Skeletal muscle satellite cell (primary cell): ENCODE results near the gene NPFFR1. TPM values are rescaled to one million over a fixed set of nuclear protein-coding genes. Genes with fewer than 3 reads are reported as not detected.

Source experiments
- H3K27me3 ChIP-seq: 2 replicates; pipeline ENCODE4 v1.7.0; 2013; ENCODE audit warnings: low read length; ENCODE audit not compliant: control insufficient read depth, insufficient read depth
- H3K36me3 ChIP-seq: 2 replicates; pipeline ENCODE4 v1.7.0; 2013; ENCODE audit warnings: mild to moderate bottlenecking, control low read depth, low read length; ENCODE audit not compliant: insufficient read depth
- H3K4me1 ChIP-seq: 2 replicates; pipeline ENCODE4 v1.7.0; 2013; ENCODE audit warnings: low read length; ENCODE audit not compliant: control insufficient read depth, insufficient read depth
- H3K4me2 ChIP-seq: 2 replicates; pipeline ENCODE4 v1.7.0; 2013; ENCODE audit warnings: mild to moderate bottlenecking, low read length
- H3K4me3 ChIP-seq: 2 replicates; pipeline ENCODE4 v1.7.0; 2013; ENCODE audit warnings: low read length
- H3K9ac ChIP-seq: 2 replicates; pipeline ENCODE4 v1.7.0; 2013; ENCODE audit warnings: mild to moderate bottlenecking, low read depth, low read length, moderate library complexity
- H3K9me3 ChIP-seq: replicated peaks from 2 replicates; pipeline ENCODE4 v1.7.0; 2013; ENCODE audit warnings: mild to moderate bottlenecking, control low read depth, low read length
- total RNA-seq: library from RNA; depleted of rRNA; stranded (reverse); fragments of >200 nt; gene quantifications from 2 replicates; pipeline ENCODE4 v1.2.3, GENCODE V29; 2012; rRNA removed

NPFFR1 gene, protein sequence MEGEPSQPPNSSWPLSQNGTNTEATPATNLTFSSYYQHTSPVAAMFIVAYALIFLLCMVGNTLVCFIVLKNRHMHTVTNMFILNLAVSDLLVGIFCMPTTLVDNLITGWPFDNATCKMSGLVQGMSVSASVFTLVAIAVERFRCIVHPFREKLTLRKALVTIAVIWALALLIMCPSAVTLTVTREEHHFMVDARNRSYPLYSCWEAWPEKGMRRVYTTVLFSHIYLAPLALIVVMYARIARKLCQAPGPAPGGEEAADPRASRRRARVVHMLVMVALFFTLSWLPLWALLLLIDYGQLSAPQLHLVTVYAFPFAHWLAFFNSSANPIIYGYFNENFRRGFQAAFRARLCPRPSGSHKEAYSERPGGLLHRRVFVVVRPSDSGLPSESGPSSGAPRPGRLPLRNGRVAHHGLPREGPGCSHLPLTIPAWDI
- not detected in 2 replicates for total RNA-seq

DNA sequence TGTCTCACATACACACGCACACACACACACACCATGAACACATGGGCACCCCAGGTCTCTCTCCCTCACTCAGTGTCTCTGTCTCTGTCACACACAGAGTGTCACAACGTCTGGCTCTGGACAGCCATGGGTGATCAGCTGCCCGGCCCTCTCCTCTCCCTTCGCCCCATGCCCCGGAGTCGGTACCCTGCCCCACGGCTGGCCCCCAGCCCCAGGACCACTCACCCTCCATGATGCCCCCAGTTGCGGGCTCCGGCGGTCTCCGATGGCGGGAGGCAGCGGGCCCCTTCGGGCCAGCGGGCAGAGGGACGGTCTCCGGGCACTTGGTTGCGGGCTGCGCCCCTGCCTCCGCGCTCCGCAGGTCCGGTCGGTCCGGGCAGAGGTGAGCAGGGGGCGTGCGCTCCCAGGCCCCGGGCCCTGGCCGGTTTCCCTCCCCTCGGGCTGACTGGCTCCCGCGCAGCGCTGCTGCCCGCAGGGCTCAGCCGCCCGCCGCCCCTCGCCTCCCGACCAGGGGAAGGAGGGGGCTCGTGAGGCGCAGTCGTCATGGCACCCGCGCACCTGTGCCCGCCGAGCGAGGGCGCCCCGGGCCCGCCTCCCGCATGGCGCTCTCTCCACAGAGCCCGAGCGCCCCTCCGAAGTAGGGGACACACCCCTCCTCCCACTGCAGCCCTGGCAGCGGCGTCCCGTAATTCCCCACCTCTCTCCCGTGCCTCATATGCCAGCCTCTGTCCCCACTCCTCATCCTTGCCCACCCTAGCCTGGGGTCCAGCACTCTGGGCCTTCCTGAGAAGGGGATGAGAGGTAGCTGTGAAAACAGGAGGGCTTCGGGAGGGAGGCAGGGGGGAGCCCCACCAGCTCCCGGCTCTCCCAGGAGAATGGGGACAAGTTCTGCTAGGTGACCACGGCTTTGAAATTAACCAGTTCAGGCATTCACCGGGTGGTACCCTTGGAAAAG, at the start of gene NPFFR1:
TSS of gene NPFFR1 (minus strand) at position 560 of the 955 bp plus-strand sequence. CDS start at position 232, 328 bp downstream.
- Histone ChIP-seq H3K4me2 (peak within 1 kb of the TSS; percentile 20), H3K36me3 (no peaks in the 10 kb centered on the region), H3K27me3 (peaks cover 60% of the 10 kb centered on the region), H3K9me3 (no peaks in the 10 kb centered on the region), H3K4me3 (no peak within 1 kb of the TSS), H3K9ac (no peak within 1 kb of the TSS), H3K4me1 (peaks cover 4% of the 10 kb centered on the region)

DNA sequence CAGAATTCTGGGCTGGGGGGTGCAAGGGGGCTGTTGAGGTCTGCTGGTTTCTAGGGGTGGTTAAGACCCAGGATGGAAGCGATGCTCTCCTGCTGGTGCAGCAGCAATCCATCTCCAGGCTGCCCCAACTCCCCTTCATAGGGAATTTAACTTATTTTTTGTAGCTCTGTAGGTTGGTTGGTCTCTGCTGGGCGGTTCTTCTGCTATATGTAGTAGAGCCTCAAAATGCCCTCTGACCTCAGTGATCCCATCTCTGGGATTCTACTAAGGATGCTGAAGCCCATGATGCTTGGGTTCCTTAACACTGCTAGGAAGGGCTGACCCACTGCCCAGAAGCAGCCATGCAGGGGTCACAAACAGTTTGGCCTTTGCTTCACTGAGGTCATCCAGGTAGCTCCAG, 49.5 kb upstream of the NPFFR1 start:
- Histone ChIP-seq H3K27me3 (no peaks in the 10 kb centered on the region), H3K9ac (no peak overlapping the region), H3K4me2 (no peak overlapping the region), H3K9me3 (no peaks in the 10 kb centered on the region), H3K4me1 (peaks cover 23% of the 10 kb centered on the region), H3K36me3 (no peaks in the 10 kb centered on the region), H3K4me3 (no peak overlapping the region)

DNA sequence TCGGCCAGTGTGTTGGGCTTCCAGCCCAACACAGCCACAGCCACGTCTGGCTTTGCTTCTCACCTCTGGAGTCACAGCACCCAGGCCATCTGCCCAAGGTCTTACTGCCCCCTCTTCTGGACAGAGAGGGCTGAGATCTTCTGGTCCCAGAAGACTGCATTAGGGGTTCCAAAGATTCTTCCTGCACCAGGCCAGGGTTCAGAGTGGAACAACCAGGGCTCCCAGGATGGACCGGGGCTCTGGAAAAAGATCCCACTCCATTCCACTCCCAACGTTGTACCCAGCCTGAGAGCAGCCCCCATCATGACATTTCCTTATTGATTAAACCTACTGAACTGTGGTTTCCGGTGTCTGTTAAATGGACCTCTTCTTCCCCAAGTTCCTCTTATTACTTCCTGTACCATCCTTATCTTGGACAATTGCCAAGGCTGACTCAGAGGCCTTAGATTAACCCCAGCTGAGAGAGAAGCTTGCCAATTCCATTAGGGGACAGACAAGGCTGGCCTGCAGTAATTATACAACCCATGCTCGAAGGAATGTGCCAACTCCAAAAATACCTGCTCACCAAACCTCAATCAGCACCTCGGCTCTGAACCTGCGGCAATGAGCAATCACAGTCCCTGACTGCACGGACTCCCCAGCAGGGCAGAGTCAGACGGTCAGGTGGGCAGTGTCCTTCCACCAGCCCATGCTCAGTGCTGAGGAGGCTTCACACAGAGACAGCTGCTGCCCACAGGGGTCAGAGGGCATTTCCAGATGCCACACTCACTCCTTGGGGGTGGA, 47.9 kb upstream of the NPFFR1 start:
- Histone ChIP-seq H3K4me3 (peak overlapping the region; percentile 50), H3K4me1 (peaks cover 23% of the 10 kb centered on the region)

GRCh38 chr10:70331160-70331485, 47.3 kb upstream of the NPFFR1 start:
- Histone ChIP-seq H3K9me3 (no peaks in the 10 kb centered on the region), H3K4me3 (no peak overlapping the region)

More for the DNA sequence above, 47.9 kb upstream of the NPFFR1 start:
- Histone ChIP-seq H3K9ac (no peak overlapping the region), H3K36me3 (no peaks in the 10 kb centered on the region), H3K9me3 (no peaks in the 10 kb centered on the region), H3K27me3 (no peaks in the 10 kb centered on the region), H3K4me2 (peak overlapping the region; percentile 71)

GRCh38 chr10:70330671-70331070, 46.9 kb upstream of the NPFFR1 start:
- Histone ChIP-seq H3K4me1 (peaks cover 31% of the 10 kb centered on the region), H3K9me3 (no peaks in the 10 kb centered on the region), H3K36me3 (no peaks in the 10 kb centered on the region), H3K27me3 (no peaks in the 10 kb centered on the region), H3K4me3 (no peak overlapping the region), H3K4me2 (no peak overlapping the region), H3K9ac (no peak overlapping the region)

More at GRCh38 chr10:70331160-70331485, 47.3 kb upstream of the NPFFR1 start:
- H3K27me3 ChIP-seq = no peaks in the 10 kb centered on the region
- peaks cover 26% of the 10 kb centered on the region for H3K4me1 ChIP-seq
- no peak overlapping the region for H3K4me2 ChIP-seq
- no peaks in the 10 kb centered on the region for H3K36me3 ChIP-seq
- no peak overlapping the region for H3K9ac ChIP-seq

DNA sequence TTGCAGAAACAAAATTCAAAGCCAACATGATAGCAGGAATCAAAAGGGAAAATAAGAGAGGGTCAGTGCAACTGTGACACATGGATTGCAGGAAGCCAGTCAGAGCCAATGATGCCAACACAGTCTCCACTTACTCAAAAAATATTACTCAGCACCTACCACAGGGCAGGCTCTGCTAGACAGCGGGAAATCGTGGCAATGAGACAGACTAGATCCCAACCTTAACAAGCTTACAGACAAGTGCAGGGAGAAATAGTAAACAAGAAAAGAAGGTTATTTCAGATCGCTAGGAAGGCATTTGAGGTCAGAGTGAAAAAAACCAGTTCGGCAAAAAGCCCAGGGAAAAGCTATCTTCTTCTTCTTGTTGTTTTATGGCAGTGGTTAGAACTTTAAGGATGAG, 45.2 kb upstream of the NPFFR1 start:
- H3K4me1 ChIP-seq = peaks cover 38% of the 10 kb centered on the region
- no peak overlapping the region for H3K4me3 ChIP-seq
- no peak overlapping the region for H3K4me2 ChIP-seq
- no peaks in the 10 kb centered on the region for H3K9me3 ChIP-seq
- no peaks in the 10 kb centered on the region for H3K27me3 ChIP-seq
- no peaks in the 10 kb centered on the region for H3K36me3 ChIP-seq
- no peak overlapping the region for H3K9ac ChIP-seq

DNA sequence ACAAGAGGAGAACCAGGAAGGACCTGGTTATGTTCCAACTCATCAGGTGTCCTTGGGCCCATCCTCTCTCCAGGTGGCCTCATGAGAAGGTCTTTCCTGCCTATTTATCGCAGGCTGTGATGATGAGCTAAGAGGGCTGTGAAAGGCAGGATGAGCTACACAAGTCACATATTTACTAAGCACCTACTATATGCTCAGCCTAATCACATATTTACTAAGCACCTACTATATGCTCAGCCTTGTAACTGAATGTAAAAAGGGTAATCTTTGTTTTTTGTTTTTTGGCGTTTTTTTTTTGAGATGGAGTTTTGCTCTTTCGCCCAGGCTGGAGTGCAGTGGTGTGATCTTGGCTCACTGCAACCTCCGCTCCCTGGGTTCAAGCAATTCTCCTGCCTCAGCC, 44.2 kb upstream of the NPFFR1 start:
- H3K27me3 ChIP-seq = no peaks in the 10 kb centered on the region
- no peak overlapping the region for H3K4me3 ChIP-seq
- H3K4me1 ChIP-seq = peaks cover 38% of the 10 kb centered on the region
- H3K36me3 ChIP-seq = no peaks in the 10 kb centered on the region
- no peaks in the 10 kb centered on the region for H3K9me3 ChIP-seq
- no peak overlapping the region for H3K9ac ChIP-seq
- H3K4me2 ChIP-seq = no peak overlapping the region

- Histone ChIP-seq H3K4me3 (no peak overlapping the region), H3K9ac (no peak overlapping the region), H3K9me3 (no peaks in the 10 kb centered on the region), H3K4me2 (no peak overlapping the region), H3K36me3 (no peaks in the 10 kb centered on the region), H3K4me1 (peaks cover 28% of the 10 kb centered on the region), H3K27me3 (no peaks in the 10 kb centered on the region)
These were observed 41.4 kb upstream of the NPFFR1 start for GRCh38 chr10:70324951-70325781.

DNA sequence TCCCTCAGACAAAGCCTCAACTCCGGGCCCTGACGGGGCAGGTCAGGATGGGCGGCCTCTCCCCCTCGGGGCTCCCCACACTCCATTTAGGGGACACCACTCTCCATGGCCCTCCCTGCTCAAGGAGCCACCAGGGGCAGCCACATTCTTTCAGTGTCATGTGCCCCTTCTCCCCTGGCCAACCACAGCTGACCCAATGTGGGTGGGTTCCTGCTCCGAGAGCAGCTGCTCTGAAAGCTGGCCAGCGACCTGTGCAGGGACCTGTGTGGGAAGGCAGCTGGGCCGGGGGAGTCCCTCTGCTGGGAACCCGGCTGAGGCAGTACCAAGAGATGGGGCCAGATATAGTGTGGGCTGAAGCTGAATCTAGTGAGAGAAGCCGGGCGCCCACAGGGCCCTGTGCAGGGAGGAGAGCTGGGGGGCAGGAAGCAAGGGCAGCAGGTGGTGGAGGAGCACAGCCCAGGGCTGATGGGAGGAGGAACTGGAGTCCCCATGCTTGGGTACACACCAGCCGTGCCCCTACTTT, 40.6 kb upstream of the NPFFR1 start:
- H3K9ac ChIP-seq = no peak overlapping the region
- no peak overlapping the region for H3K4me2 ChIP-seq
- H3K36me3 ChIP-seq = no peaks in the 10 kb centered on the region
- peaks cover 28% of the 10 kb centered on the region for H3K4me1 ChIP-seq
- H3K4me3 ChIP-seq = no peak overlapping the region
- H3K9me3 ChIP-seq = no peaks in the 10 kb centered on the region
- H3K27me3 ChIP-seq = no peaks in the 10 kb centered on the region

GRCh38 chr10:70323697-70324338, 40.0 kb upstream of the NPFFR1 start:
- Histone ChIP-seq H3K9ac (no peak overlapping the region), H3K36me3 (no peaks in the 10 kb centered on the region), H3K9me3 (no peaks in the 10 kb centered on the region), H3K4me1 (peaks cover 22% of the 10 kb centered on the region), H3K4me3 (no peak overlapping the region), H3K4me2 (no peak overlapping the region), H3K27me3 (no peaks in the 10 kb centered on the region)
